H1 (cell line): ENCODE data around the gene RBFOX1. TPM values are rescaled to one million over a fixed set of nuclear protein-coding genes. Genes with fewer than 3 reads are reported as not detected.

Experiments used
- CTCF ChIA-PET: fragments of 300-600 bp; sonication (Branson Sonifier 250); formaldehyde crosslinking; loops from one replicate; lab custom pipeline; 2021; ENCODE audit not compliant: partially characterized antibody; lab: Charles Lee
- POLR2A ChIA-PET: fragments of 300-600 bp; sonication (Branson Sonifier 250); formaldehyde crosslinking; loops from one replicate; lab custom pipeline; 2021; ENCODE audit warnings: inconsistent platforms; ENCODE audit not compliant: partially characterized antibody; lab: Charles Lee
- DNase-seq, 2 experiments: peaks; one replicate each; pipeline versions ENCODE4 v3.0.0 to v3.0.0-alpha.2; 2010 to 2022; ENCODE audit warnings: low spot score in 2 of 2, low read depth in 1 of 2, mixed read lengths in 1 of 2
- FAIRE-seq: peaks from 2 replicates; lab custom pipeline; 2011; peaks lifted over from hg19 to GRCh38; lab: Jason Lieb, UNC
- H2AFZ ChIP-seq: 2 replicates; pipeline ENCODE4 v1.8.1; 2012; ENCODE audit warnings: low read length, inconsistent platforms
- H2AK5ac ChIP-seq: 2 replicates; pipeline ENCODE4 v1.6.1; 2013; ENCODE audit warnings: low read depth, low read length
- H2BK120ac ChIP-seq: replicated peaks from 2 replicates; pipeline ENCODE3; 2013; ENCODE audit warnings: low read depth, low read length, inconsistent platforms
- H2BK12ac ChIP-seq: 2 replicates; pipeline ENCODE4 v1.6.1; 2013; ENCODE audit warnings: low read depth, low read length
- H2BK15ac ChIP-seq: 2 replicates; pipeline ENCODE4 v1.6.1; 2013; ENCODE audit warnings: low read length
- H2BK20ac ChIP-seq: 2 replicates; pipeline ENCODE4 v1.6.1; 2013; ENCODE audit warnings: low read length
- H2BK5ac ChIP-seq: 2 replicates; pipeline ENCODE4 v1.6.1; 2013; ENCODE audit warnings: low read depth, low read length
- H3K14ac ChIP-seq: 2 replicates; pipeline ENCODE4 v1.6.1; 2013; ENCODE audit warnings: inconsistent platforms; ENCODE audit not compliant: insufficient read length
- H3K18ac ChIP-seq: 2 replicates; pipeline ENCODE4 v1.6.1; 2013; ENCODE audit warnings: low read length; ENCODE audit errors: extremely low read depth
- H3K23ac ChIP-seq: 2 replicates; pipeline ENCODE4 v1.6.1; 2013; ENCODE audit warnings: inconsistent platforms; ENCODE audit not compliant: insufficient read length
- H3K23me2 ChIP-seq: 2 replicates; pipeline ENCODE4 v1.6.1; 2013; ENCODE audit warnings: low read depth, low read length
- H3K27ac ChIP-seq: 2 replicates; pipeline ENCODE4 v1.6.1; 2011; ENCODE audit warnings: low read depth, low read length, inconsistent platforms
- H3K27me3 ChIP-seq, 4 experiments: replicated peaks in 1 of 4; 1 replicate in 1 of 4; 2 replicates in 3 of 4; pipeline versions ENCODE4 v1.6.1 to v1.8.1; 2011 to 2013; ENCODE audit warnings: low read length in 3 of 4, mild to moderate bottlenecking in 3 of 4, inconsistent platforms in 2 of 4, mixed read lengths in 2 of 4, moderate library complexity in 1 of 4; ENCODE audit not compliant: control insufficient read depth in 3 of 4, insufficient read depth in 3 of 4; ENCODE audit errors: extremely low read depth in 1 of 4
- H3K36me3 ChIP-seq, 4 experiments: 2 replicates each; pipeline versions ENCODE4 v1.6.1 to v1.8.1; 2011 to 2013; ENCODE audit warnings: mild to moderate bottlenecking in 4 of 4, low read length in 3 of 4, moderate library complexity in 2 of 4, control low read depth in 1 of 4, inconsistent platforms in 1 of 4; ENCODE audit not compliant: insufficient read depth in 4 of 4, control insufficient read depth in 2 of 4
- H3K4ac ChIP-seq: replicated peaks from 2 replicates; pipeline ENCODE3; 2013; ENCODE audit warnings: low read length, low read depth, mixed read lengths, inconsistent platforms; ENCODE audit not compliant: insufficient read length
- H3K4me1 ChIP-seq, 4 experiments: replicated peaks in 1 of 4; 1 replicate in 1 of 4; 2 replicates in 3 of 4; pipeline versions ENCODE4 v1.6.1 to v1.8.1; 2011 to 2013; ENCODE audit warnings: low read length in 3 of 4, inconsistent platforms in 2 of 4, mixed read lengths in 1 of 4; ENCODE audit not compliant: insufficient read depth in 4 of 4, control insufficient read depth in 3 of 4
- H3K4me2 ChIP-seq, 2 experiments: 2 replicates each; pipeline versions ENCODE4 v1.6.1 to v1.8.1; 2011 to 2013; ENCODE audit warnings: low read depth in 2 of 2, low read length in 2 of 2, control low read depth in 1 of 2, inconsistent platforms in 1 of 2, mild to moderate bottlenecking in 1 of 2; ENCODE audit not compliant: insufficient read depth in 1 of 2
- H3K4me3 ChIP-seq, 4 experiments: fragments of 200-600, 300-600 bp in 1 of 4; sonication (generic), shearing (Covaris generic), sonication (Bioruptor Twin) in 1 of 4; 2 replicates each; pipeline versions ENCODE4 v1.5.1 to v1.8.1; 2011 to 2016; ENCODE audit warnings: low read length in 4 of 4, low read depth in 3 of 4, control low read depth in 2 of 4, inconsistent platforms in 2 of 4, mild to moderate bottlenecking in 2 of 4, mixed read lengths in 1 of 4, moderate library complexity in 1 of 4; ENCODE audit not compliant: insufficient read depth in 2 of 4; ENCODE audit errors: extremely low read depth in 1 of 4
- H3K56ac ChIP-seq: replicated peaks from 2 replicates; pipeline ENCODE3; 2013; ENCODE audit warnings: low read depth, mild to moderate bottlenecking, mixed read lengths, low read length, inconsistent platforms; ENCODE audit not compliant: insufficient read length
- H3K79me1 ChIP-seq: 2 replicates; pipeline ENCODE4 v1.6.1; 2013; ENCODE audit warnings: low read depth, low read length, control low read depth
- H3K79me2 ChIP-seq, 2 experiments: 2 replicates each; pipeline versions ENCODE4 v1.6.1 to v1.8.1; 2012 to 2013; ENCODE audit warnings: low read length in 2 of 2, mild to moderate bottlenecking in 2 of 2, inconsistent platforms in 1 of 2; ENCODE audit not compliant: insufficient read depth in 2 of 2, control insufficient read depth in 1 of 2
- H3K9ac ChIP-seq, 4 experiments: replicated peaks in 1 of 4; 1 replicate in 1 of 4; 2 replicates in 3 of 4; pipeline versions ENCODE4 v1.6.1 to v1.8.1; 2011 to 2013; ENCODE audit warnings: low read depth in 3 of 4, low read length in 3 of 4, control low read depth in 2 of 4, mild to moderate bottlenecking in 2 of 4, moderate library complexity in 2 of 4, inconsistent platforms in 1 of 4; ENCODE audit errors: extremely low read depth in 1 of 4
- H3K9me3 ChIP-seq, 2 experiments: 2 replicates each; pipeline versions ENCODE4 v1.6.1 to v1.8.1; 2012 to 2013; ENCODE audit warnings: mild to moderate bottlenecking in 2 of 2, moderate library complexity in 2 of 2, control low read depth in 1 of 2, inconsistent platforms in 1 of 2, low read depth in 1 of 2, low read length in 1 of 2, mixed read lengths in 1 of 2; ENCODE audit not compliant: insufficient read depth in 2 of 2
- H4K20me1 ChIP-seq, 2 experiments: replicated peaks in 1 of 2; 2 replicates each; pipeline versions ENCODE3 to v1.8.1; 2011 to 2013; ENCODE audit warnings: inconsistent platforms in 2 of 2, low read length in 2 of 2, mild to moderate bottlenecking in 1 of 2; ENCODE audit not compliant: insufficient read depth in 2 of 2, control insufficient read depth in 1 of 2
- H4K5ac ChIP-seq: 2 replicates; pipeline ENCODE4 v1.6.1; 2013; ENCODE audit warnings: low read length, low read depth, mixed read lengths, inconsistent platforms; ENCODE audit not compliant: insufficient read length
- H4K8ac ChIP-seq: 2 replicates; pipeline ENCODE4 v1.8.0; 2013; ENCODE audit warnings: mild to moderate bottlenecking, moderate library complexity, low read length, inconsistent platforms; ENCODE audit not compliant: insufficient read depth; ENCODE audit errors: extremely low read depth
- H4K91ac ChIP-seq: replicated peaks from 2 replicates; pipeline ENCODE3; 2013; ENCODE audit warnings: low read length, mixed read lengths, inconsistent platforms; ENCODE audit not compliant: insufficient read length
- EP300 ChIP-seq, 2 experiments: IDR thresholded peaks; 1 replicate in 1 of 2; 2 replicates in 1 of 2; pipeline ENCODE4 v1.6.1; 2011 to 2012; ENCODE audit warnings: low read depth in 2 of 2, low read length in 2 of 2, mild to moderate bottlenecking in 2 of 2, borderline replicate concordance in 1 of 2, inconsistent platforms in 1 of 2, moderate library complexity in 1 of 2
- EZH2 ChIP-seq: fragments of 200-600 bp; sonication (generic); IDR thresholded peaks from 2 replicates; pipeline ENCODE4 v1.7.1; 2012; ENCODE audit warnings: low read depth, mild to moderate bottlenecking, moderate library complexity, low read length, inconsistent platforms; ENCODE audit not compliant: severe bottlenecking
- JUND ChIP-seq: IDR thresholded peaks from 2 replicates; pipeline ENCODE4 v1.6.1; 2011; ENCODE audit warnings: mild to moderate bottlenecking, improper control_type of control experiment, low read length
- SAP30 ChIP-seq: fragments of 300-600 bp; sonication (generic); IDR thresholded peaks from 2 replicates; pipeline ENCODE4 v1.7.1; 2012; ENCODE audit warnings: low read length, moderate library complexity, mild to moderate bottlenecking, inconsistent platforms; ENCODE audit not compliant: insufficient read depth, insufficient replicate concordance
- TAF7 ChIP-seq: optimal IDR thresholded peaks from 2 replicates; pipeline ENCODE3; 2011; ENCODE audit warnings: low read depth, mild to moderate bottlenecking, inconsistent platforms, low read length, moderate library complexity, borderline replicate concordance
- USF2 ChIP-seq: IDR thresholded peaks from 2 replicates; pipeline ENCODE4 v1.6.1; 2011; ENCODE audit warnings: low read length, improper control_type of control experiment
- ZNF274 ChIP-seq: IDR thresholded peaks from 2 replicates; pipeline ENCODE4 v1.7.0; 2012; ENCODE audit warnings: low read length, borderline replicate concordance; ENCODE audit errors: extremely low read depth
- WGBS, 2 experiments: shearing (Covaris generic) in 1 of 2; methylation state at CpG; one replicate each; pipeline versions ENCODE4 v1.1.6 to v1.1.7; 2013 to 2015; ENCODE audit warnings: low lambda C conversion rate in 2 of 2, mixed read lengths in 2 of 2, inconsistent platforms in 1 of 2, low coverage in 1 of 2, missing lambda C conversion rate in 1 of 2; ENCODE audit not compliant: insufficient replicate concordance in 2 of 2, insufficient coverage in 1 of 2, insufficient read length in 1 of 2; ENCODE audit errors: extremely low coverage in 1 of 2, missing lambda C conversion rate in 1 of 2; 5-methylcytosine and 5-hydroxymethylcytosine counted together
- polyA plus RNA-seq, 7 experiments: library from polyadenylated mRNA; depleted of rRNA in 3 of 7; stranded (reverse) in 5 of 7; unstranded in 2 of 7; fragments of >200 nt in 5 of 7; fragments of 200-250 nt in 2 of 7; gene quantifications; 1 replicate in 5 of 7; 2 replicates in 1 of 7; 4 replicates in 1 of 7; pipeline versions ENCODE4 v1.2.1 to v1.2.3, GENCODE V29; 2011 to 2013; ENCODE audit warnings: missing spikeins in 2 of 7, mixed read lengths in 2 of 7
- total RNA-seq: library from RNA; stranded (reverse); fragmentation: NEBNext Ultra II Directional; extraction: Animal tissue kit (Norgen Biotek cat#: 25700); gene quantifications from 2 replicates; pipeline ENCODE4 v1.2.1, GENCODE V29; 2021

RBFOX1 gene
- total and polyA plus RNA-seq, 2 of the 8 experiments (the other 6 are each of a cell fraction or from before 2014, with no cell fraction given), result 1.7 to 2.8 TPM

DNA sequence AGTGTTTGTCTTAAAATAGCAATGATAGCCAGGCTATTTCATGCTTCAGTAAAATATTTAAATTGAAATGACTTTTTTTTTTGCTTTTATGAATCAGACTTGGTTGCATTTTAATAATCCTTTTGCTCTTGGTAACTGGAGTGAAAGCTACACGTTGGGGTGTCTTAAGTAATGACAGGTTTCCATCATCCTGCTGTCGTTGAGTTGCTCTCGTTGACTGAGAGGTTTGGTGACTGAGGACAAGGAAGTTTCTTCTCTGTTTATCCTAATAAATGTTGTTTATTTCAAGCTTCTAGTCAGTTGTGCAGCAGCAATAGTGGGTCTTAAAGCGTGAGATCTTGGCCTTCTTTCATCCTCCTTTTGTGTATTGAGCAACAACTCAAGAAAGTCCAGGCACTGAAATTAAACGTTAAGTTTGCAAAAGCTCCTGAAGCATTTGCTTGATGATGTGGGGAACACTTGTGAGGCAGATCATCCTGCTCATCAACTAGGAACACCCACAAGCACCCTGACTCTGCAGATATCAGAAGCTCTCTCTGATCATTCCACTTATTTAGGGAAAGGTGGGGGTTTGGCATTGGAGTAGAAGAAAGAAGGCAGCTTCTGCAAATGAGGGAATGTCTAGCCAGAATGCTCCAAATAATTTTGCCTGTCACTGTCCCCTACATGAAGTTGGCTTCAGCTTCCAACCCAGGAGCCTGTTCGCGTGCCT lies 179.1 kb downstream of the RBFOX1 start:
- Histone ChIP-seq H4K20me1 (no peaks in the 10 kb centered on the region), H2AFZ (no peak overlapping the region), H3K4me1 (peaks cover 2 to 11% (median 4%) of the 10 kb centered on the region in 4 experiments; a peak in 6 of 7 replicates), H3K79me2 (no peaks in the 10 kb centered on the region), H3K18ac (no peak overlapping the region), H3K36me3 (no peaks in the 10 kb centered on the region), H2BK120ac (no peak overlapping the region), H4K91ac (no peak overlapping the region), H3K27ac (no peak overlapping the region), H4K8ac (no peak overlapping the region), H3K23ac (no peak overlapping the region), H3K79me1 (no peaks in the 10 kb centered on the region), H3K27me3 (no peaks in the 10 kb centered on the region), H2AK5ac (no peak overlapping the region), H3K4me3 (no peak overlapping the region), H3K4me2 (no peak overlapping the region), H2BK15ac (no peak overlapping the region), H2BK12ac (no peak overlapping the region), H4K5ac (no peak overlapping the region), H3K9ac (no peak overlapping the region), H2BK5ac (no peak overlapping the region), H3K9me3 (peaks cover 0 to 3% of the 10 kb centered on the region in 2 experiments; a peak in 1 of 4 replicates), H3K23me2 (no peaks in the 10 kb centered on the region), H2BK20ac (no peak overlapping the region), H3K4ac (no peak overlapping the region), H3K56ac (no peak overlapping the region), H3K14ac (no peak overlapping the region)
- no peak for DNase-seq
- no peak for FAIRE-seq
- POLR2A ChIA-PET, result no interaction called here
- CTCF ChIA-PET, result interaction anchor here (0.7 to 1.2 kb wide), 3 partner anchors 34 to 404 kb away, joined by 3 read pairs; no protein-coding TSS in a partner anchor
- no peak for TF ChIP-seq JUND
- no peak for TF ChIP-seq ZNF274
- no peak for TF ChIP-seq EP300 (IDR thresholded peaks at IDR 0.05; ENCODE audit: borderline replicate concordance in 1 of 2, low read depth in 2 of 2, low read length in 2 of 2)
- no peak for TF ChIP-seq USF2
- TF ChIP-seq TAF7, result no peak
- TF ChIP-seq SAP30, result no peak
- no peak for TF ChIP-seq EZH2
- WGBS, 2 experiments, result 94% methylated on average over 7 of the region's 7 CpGs; no CpG with 5 or more reads in 1 of the 2 experiments
